ENCODE results near the gene ABCG1. TPM values are rescaled to one million over a fixed set of nuclear protein-coding genes. Genes with fewer than 3 reads are reported as not detected.

Gene ABCG1
- total and polyA plus RNA-seq, 2 of the 4 experiments (the other 2 are of a cell fraction): 0.19 to 0.36 TPM

- no peak for TF ChIP-seq RFX5 (IDR thresholded peaks at IDR 0.05; ENCODE audit: low read depth, low read length)
These were observed 46.1 kb upstream of the ABCG1 start (continued) for GRCh38 chr21:42172596-42173483.

DNA sequence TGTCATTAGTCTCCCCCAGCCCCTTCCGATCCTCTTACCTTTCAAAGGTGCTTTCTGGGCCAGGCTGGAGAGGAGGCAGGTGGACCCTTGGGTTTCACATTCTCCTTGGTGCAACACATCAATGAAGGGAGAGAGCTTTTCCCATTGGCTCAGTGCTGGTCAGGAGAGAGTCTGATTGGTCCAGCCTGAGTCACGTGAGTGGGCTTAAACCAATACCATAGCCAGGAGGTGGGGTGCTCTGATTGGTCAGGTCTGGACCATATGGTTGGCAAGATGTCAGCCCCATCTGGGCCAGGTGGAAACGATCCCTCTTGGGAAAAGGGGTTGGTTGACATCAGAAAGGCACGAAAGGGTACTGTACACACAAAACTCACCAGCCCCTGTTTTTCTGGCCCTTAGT, 44.8 kb upstream of the ABCG1 start:
- H3K18ac ChIP-seq (ENCODE audit: low read depth, low read length): no peak overlapping the region
- no peak overlapping the region for H2BK15ac ChIP-seq (ENCODE audit: low read depth, low read length)
- H3K27ac ChIP-seq (ENCODE audit: insufficient read depth, low read length): no peak overlapping the region
- H4K5ac ChIP-seq (ENCODE audit: low read depth, low read length): no peak overlapping the region
- WGBS, 2 experiments (ENCODE audit: extremely low coverage in 2 of 2, insufficient read length in 1 of 2): no CpG with 5 or more reads among the region's 4 CpGs
- no peak for ATAC-seq (ENCODE audit: low read depth)
- H4K20me1 ChIP-seq (ENCODE audit: insufficient read depth, low read length): no peaks in the 10 kb centered on the region
- no peak overlapping the region for H3K4me2 ChIP-seq (ENCODE audit: low read depth, low read length)
- no peak overlapping the region for H2BK120ac ChIP-seq (ENCODE audit: low read depth, low read length)
- intact Hi-C loops (cut with micrococcal nuclease) (no loop called here), dilution Hi-C loops (cut with HindIII; ENCODE audit: low sequenced_read_pairs, unreplicated experiment) (no loop called here), in situ Hi-C loops (cut with MboI; ENCODE audit: low sequenced_read_pairs) (loop anchor here (25.0 kb wide), 1 partner anchor 663 kb away; no protein-coding TSS in a partner anchor)
- H3K4me1 ChIP-seq (ENCODE audit: control insufficient read depth, insufficient read depth, low read length): no peaks in the 10 kb centered on the region
- no peak for TF ChIP-seq RCOR1 (IDR thresholded peaks at IDR 0.05; ENCODE audit: insufficient replicate concordance, low read length)
- TF ChIP-seq, protein P1, sequence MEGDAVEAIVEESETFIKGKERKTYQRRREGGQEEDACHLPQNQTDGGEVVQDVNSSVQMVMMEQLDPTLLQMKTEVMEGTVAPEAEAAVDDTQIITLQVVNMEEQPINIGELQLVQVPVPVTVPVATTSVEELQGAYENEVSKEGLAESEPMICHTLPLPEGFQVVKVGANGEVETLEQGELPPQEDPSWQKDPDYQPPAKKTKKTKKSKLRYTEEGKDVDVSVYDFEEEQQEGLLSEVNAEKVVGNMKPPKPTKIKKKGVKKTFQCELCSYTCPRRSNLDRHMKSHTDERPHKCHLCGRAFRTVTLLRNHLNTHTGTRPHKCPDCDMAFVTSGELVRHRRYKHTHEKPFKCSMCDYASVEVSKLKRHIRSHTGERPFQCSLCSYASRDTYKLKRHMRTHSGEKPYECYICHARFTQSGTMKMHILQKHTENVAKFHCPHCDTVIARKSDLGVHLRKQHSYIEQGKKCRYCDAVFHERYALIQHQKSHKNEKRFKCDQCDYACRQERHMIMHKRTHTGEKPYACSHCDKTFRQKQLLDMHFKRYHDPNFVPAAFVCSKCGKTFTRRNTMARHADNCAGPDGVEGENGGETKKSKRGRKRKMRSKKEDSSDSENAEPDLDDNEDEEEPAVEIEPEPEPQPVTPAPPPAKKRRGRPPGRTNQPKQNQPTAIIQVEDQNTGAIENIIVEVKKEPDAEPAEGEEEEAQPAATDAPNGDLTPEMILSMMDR (conservative IDR thresholded peaks at IDR 0.05; ENCODE audit: low read depth, low read length): no peak
- TF ChIP-seq SMC3 (IDR thresholded peaks at IDR 0.05; ENCODE audit: low read depth, low read length): no peak
- TF ChIP-seq, protein P2, sequence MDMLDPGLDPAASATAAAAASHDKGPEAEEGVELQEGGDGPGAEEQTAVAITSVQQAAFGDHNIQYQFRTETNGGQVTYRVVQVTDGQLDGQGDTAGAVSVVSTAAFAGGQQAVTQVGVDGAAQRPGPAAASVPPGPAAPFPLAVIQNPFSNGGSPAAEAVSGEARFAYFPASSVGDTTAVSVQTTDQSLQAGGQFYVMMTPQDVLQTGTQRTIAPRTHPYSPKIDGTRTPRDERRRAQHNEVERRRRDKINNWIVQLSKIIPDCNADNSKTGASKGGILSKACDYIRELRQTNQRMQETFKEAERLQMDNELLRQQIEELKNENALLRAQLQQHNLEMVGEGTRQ (IDR thresholded peaks at IDR 0.05; ENCODE audit: low read depth, low read length): peak; percentile 38; the same call in 1 of the 2 replicates
- H3K36me3 ChIP-seq (ENCODE audit: control insufficient read depth, insufficient read depth, low read length): no peaks in the 10 kb centered on the region
- no TSS peak for BruUV-seq (replicated peaks)
- no peak overlapping the region for H2AFZ ChIP-seq (replicated peaks; ENCODE audit: low read length, poor library complexity)
- H3K14ac ChIP-seq (replicated peaks; ENCODE audit: low read depth, low read length): no peak overlapping the region
- no peak overlapping the region for H3K56ac ChIP-seq (ENCODE audit: extremely low read depth, insufficient read depth, low read length)
- no peaks in the 10 kb centered on the region; the same call in 1 of the 2 replicates for H3K9me3 ChIP-seq (ENCODE audit: control insufficient read depth, insufficient read depth, low read length)
- no peak overlapping the region for H3K23ac ChIP-seq (ENCODE audit: low read depth, low read length)
- H3K9me1 ChIP-seq (ENCODE audit: insufficient read depth, low read length): no peaks in the 10 kb centered on the region
- no peak overlapping the region for H2AK9ac ChIP-seq (replicated peaks; ENCODE audit: low read depth, low read length, poor library complexity)
- peaks cover 19% of the 10 kb centered on the region for H3K27me3 ChIP-seq (ENCODE audit: control insufficient read depth, insufficient read depth, low read length)
- H3K79me1 ChIP-seq (ENCODE audit: low read depth in 1 of 2, low read length in 2 of 2): no peaks in the 10 kb centered on the region
- H4K91ac ChIP-seq (ENCODE audit: insufficient read depth, low read depth, low read length): no peak overlapping the region
- POLR2A ChIA-PET (ENCODE audit: unreplicated experiment): no interaction called here
- CTCF ChIA-PET: no interaction called here
- H2BK5ac ChIP-seq (ENCODE audit: low read depth, low read length, poor library complexity, severe bottlenecking): no peak overlapping the region
- no peak overlapping the region for H3K4me3 ChIP-seq (ENCODE audit: insufficient read depth, low read depth, low read length)
- H2BK20ac ChIP-seq (ENCODE audit: low read depth, low read length): no peak overlapping the region
- no peak overlapping the region for H3K4ac ChIP-seq (ENCODE audit: low read depth, low read length)
- no peak overlapping the region for H4K8ac ChIP-seq (ENCODE audit: low read depth in 2 of 2, low read length in 2 of 2)
- DNase-seq: no peak
- no peak overlapping the region for H3K9ac ChIP-seq (ENCODE audit: low read depth, low read length)
- no peak overlapping the region for H2AK5ac ChIP-seq (ENCODE audit: low read depth, low read length)
